HG02798 (cell line): Measurements from ENCODE around the gene NBPF11.
A peak's percentile ranks its signal among the peaks of the same experiment; 100 is the strongest.
"Not testable (repeated sequence)": the region's sequence is repeated elsewhere in the genome, so short reads cannot be mapped to it uniquely, and the experiment has no call there.

ENCODE experiments used
- ATAC-seq: cut with Tn5 transposase; IDR thresholded peaks from one replicate; pipeline ENCODE4 v1.9.1; 2021; ENCODE audit warnings: mild to moderate bottlenecking; ENCODE audit not compliant: unreplicated experiment, poor library complexity

NBPF11 gene

GRCh38 chr1:148151371-148151819, 686 bp downstream of the NBPF11 start:
- ATAC-seq, result peak; percentile 17

DNA sequence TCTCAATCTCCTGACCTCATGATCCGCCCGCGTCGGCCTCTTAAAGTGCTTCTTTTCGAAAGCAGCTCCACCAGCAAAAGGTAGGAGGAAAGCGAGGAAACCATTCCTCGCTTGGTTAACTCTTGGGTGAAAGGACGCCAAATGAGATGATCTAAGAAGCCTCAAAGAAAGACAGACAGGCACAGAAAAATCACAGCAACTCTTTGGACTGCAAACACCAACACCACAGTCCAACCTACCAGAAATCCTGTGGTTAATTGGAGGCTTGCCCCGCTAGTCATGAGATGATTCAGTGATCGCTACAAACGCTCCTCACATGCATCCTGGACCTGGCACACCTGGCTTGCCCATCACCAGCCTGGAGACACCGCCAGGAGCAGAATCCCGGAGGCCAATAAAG, 1.1 kb downstream of the NBPF11 start:
- not testable (repeated sequence) for ATAC-seq

- ATAC-seq, result not testable (repeated sequence)
Measured at GRCh38 chr1:148150014-148150413, 2.1 kb downstream of the NBPF11 start.

GRCh38 chr1:148149050-148149815, 2.8 kb downstream of the NBPF11 start:
- ATAC-seq, result not testable (repeated sequence)

GRCh38 chr1:148147052-148147838, 4.8 kb downstream of the NBPF11 start:
- not testable (repeated sequence) for ATAC-seq

- not testable (repeated sequence) for ATAC-seq
Measured at GRCh38 chr1:148146191-148146997, 5.7 kb downstream of the NBPF11 start.

DNA sequence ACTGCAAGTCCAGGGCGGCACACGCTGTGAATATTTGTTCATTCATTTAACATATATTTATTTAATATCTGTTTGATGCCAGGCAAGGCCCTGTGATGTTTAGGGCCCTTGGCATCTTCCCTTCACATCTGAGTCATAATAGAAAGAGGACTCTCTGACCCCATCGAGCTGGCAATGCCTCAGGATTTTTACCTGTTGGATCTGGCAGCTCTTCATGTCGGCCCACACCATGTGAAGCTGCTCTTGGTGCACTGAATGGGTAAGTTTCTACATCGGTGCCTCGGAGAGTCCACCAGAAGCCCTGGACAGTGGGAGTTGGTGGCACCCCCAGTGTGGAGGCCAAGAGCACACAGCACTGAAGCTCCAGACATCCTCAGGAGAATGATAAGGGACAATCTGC, 8.9 kb downstream of the NBPF11 start:
- not testable (repeated sequence) for ATAC-seq

- not testable (repeated sequence) for ATAC-seq
Measured at GRCh38 chr1:148141936-148142335, 10.1 kb downstream of the NBPF11 start.

DNA sequence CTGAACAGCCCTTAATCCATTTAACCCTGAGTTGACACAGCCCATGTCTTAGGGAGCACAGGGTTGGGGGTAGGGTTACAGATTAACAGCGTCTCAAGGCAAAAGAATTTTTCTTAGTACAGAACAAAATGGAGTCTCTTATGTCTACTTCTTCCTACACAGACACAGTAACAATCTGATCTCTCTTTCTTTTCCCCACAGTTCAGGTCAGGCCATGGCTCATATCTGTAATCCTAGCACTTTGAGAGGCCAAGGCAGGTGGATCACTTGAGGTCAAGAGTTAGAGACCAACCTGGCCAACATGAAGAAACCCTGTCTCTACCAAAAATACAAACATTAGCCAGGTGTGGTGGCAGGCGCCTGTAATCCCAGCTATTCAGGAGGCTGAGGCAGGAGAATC, 13.5 kb downstream of the NBPF11 start:
- ATAC-seq, result not testable (repeated sequence)

DNA sequence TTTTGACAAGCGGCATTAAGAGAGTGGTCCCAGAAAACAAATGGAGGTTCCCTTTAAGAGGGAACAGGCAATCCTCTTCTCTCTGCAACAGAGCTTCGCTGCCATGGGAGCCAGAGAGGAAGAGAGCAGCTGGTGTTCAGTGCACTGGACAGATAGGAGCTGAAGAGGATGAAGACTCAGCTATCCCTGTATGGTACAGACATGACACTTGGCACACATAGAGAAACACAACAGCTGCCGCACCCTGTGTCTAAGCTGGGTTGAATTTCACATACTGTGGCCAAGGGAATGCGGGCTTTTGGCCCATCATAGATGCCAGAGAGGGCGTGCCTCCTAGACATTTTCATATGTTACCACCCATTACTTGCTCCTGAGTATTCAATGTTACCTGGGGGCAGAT, 29.7 kb downstream of the NBPF11 start:
- ATAC-seq, result not testable (repeated sequence)

DNA sequence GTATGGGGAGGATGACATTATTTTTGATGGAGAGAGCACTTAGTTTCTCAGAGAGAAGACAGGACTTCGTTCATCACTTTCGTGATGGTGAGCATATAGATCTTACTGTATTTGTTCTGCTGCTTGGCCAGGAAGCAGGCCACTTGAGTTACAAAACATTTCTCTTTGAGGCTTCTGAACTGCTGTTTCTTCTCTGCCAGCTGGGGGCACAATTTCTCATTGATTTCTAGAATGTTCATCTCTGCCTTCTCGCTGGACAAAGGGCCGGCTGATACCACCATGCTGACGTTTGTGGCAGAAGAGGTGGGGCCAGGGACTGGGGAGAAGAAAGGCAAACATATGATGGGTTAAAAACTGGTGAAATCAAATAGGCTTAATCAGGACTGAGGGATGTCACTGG, 31.7 kb downstream of the NBPF11 start:
- ATAC-seq, result not testable (repeated sequence)

DNA sequence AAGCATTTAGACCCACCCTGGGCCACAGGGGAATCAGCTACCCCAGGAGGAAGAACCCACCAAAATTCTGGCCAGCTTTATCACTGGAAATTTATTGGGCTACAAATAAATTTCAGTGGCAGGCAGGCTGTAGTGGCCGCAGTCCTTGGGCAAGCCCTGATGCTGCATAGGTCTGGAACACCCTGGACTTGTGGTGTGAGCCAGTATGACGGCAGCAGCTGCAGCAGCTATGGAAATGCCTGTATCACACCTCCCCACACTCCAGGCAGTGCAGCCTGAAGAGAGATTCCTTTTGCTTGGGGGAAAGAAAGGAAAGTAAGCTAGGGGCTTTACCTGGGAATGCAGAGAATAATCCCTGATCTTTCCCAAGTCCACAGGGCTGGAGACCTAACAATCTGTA, 56.3 kb downstream of the NBPF11 start:
- not testable (repeated sequence) for ATAC-seq

DNA sequence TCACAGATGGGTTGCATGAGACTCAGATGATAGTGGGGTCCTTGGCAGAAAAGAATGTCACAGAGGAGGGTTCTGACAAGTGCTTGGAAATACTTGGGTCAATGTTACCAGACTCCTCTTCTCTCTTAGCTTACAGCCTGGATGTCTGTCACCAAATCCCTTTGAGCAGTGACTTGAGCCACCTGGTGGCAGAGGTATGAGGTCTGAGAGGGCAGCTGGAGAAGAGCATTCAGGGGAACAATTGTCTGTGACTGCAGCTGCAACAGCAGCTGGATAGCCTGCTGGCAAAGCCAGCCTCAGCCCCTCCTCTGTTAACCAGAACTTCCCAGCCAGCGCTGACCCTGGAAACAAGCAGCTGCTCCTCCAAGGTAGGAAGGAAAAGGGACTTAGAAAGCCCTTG, 65.9 kb downstream of the NBPF11 start:
- ATAC-seq, result not testable (repeated sequence)

DNA sequence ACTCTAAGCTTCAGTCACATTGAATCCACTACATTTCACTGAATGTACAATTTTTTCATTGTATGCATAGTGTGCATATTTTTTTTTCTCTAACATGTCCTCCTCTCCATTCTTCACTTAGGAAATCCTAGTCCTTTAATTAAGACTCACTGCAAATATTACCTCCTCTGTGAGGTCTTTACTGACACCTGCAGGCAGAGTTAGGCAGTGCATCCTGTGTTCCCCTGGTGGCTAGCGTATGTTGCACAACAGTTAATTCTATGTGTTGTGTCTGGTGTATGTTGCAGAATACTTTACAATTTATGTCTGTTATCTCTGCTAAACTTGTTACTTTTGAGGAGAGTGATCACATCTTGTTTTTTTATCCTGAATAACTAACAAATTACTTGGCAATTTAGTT, 70.9 kb downstream of the NBPF11 start:
- ATAC-seq, result peak; percentile 71

DNA sequence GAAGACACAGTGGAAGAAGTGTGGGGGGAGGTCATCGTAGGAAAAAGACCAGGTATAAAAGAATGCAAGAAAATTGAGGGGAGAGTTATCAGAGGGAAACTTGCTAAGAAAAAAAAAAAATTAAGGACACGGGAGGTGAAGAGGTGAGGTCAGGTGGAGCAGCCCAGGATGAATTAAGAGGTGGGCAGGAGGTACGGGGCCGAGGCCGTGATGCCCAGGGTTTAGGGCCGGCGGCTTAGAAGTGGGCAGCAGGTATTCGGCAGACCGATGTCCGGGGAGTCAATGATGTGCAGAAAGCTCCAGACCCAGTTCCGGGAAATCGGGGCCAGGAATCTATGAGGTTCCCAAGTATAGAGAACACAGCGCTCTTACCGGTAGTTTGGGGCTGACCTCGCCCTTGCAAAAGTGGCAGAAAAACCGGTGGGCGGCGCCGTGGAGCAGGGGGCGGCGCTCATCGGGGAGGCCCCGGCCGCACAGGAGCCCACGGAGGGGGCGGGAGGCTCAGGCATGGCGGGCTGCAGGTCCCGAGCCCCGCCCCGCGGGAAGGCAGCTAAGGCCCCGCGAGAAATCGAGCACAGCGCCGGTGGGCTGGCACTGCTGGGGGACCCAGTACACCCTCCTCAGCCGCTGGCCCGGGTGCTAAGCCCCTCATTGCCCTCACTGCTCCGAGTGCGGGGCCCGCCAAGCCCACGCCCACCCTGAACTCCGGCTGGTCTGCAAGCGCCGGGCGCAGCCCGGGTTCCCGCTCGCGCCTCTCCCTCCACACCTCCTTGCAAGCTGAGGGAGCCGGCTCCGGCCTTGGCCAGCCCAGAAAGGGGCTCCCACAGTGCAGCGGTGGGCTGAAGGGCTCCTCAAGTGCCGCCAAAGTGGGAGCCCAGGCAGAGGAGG, 73.2 kb downstream of the NBPF11 start:
- ATAC-seq, result peak; percentile 60

DNA sequence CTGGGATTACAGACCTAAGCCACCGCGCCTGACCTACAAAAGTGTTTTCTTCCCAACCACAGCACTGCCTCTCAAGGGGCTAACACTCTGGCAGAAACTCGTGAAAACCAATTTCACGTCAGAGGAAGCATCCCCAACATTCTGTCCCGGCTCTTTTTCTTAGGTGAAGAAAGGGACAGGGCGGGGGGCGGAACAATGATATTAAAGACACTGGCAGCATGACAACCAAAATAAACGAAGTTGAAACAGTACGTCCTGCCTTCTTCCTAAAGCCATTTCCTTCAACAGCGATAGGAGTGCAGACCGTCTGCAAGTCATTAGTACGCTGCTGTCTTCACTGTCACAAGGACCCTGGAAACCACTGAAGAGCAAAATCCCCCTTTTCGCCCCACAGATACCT, 74.0 kb downstream of the NBPF11 start:
- ATAC-seq, result not testable (repeated sequence)

DNA sequence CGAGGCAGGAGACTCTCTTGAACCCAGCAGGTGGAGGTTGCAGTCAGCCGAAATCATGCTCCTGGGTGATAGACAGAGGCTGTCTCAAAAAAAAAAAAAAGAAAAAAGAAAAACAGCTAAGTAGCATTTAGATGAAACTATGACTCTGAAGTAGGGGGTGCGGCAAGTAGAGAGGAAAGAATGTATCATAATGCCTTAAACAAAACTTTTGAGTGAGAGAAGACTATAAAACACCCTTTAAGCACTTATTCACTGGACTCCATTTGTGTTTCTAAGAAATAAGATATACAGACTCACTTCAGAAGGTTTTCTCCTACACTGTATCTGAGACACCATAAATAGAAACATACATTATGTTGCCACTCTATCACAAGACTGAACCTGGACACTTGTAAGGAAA, 74.6 kb downstream of the NBPF11 start:
- ATAC-seq, result not testable (repeated sequence)

DNA sequence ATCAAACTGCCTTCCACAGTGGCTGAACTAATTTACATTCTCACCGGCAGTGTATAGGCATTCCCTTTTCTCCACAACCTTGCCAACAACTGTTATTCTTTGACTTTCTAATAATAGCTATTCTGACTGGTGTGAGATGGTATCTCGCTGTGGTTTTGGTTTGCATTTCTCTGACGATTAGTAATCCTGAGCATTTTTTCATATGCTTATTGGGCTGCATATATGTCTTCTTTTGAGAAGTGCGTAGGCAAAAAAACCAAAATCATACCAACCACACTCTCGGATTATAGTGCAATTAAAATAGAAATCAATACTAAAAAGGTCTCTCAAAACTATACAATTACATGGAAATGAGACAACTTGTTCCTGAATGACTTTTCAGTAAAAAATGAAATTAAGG, 78.7 kb downstream of the NBPF11 start:
- not testable (repeated sequence) for ATAC-seq

GRCh38 chr1:148068606-148069005, 83.5 kb downstream of the NBPF11 start:
- ATAC-seq, result not testable (repeated sequence)

GRCh38 chr1:148068201-148068600, 83.9 kb downstream of the NBPF11 start:
- ATAC-seq, result not testable (repeated sequence)
